Measurements from ENCODE around the gene CASP12.
"Not testable (repeated sequence)": the region's sequence is repeated elsewhere in the genome, so short reads cannot be mapped to it uniquely, and the experiment has no call there.

The CASP12 gene

DNA sequence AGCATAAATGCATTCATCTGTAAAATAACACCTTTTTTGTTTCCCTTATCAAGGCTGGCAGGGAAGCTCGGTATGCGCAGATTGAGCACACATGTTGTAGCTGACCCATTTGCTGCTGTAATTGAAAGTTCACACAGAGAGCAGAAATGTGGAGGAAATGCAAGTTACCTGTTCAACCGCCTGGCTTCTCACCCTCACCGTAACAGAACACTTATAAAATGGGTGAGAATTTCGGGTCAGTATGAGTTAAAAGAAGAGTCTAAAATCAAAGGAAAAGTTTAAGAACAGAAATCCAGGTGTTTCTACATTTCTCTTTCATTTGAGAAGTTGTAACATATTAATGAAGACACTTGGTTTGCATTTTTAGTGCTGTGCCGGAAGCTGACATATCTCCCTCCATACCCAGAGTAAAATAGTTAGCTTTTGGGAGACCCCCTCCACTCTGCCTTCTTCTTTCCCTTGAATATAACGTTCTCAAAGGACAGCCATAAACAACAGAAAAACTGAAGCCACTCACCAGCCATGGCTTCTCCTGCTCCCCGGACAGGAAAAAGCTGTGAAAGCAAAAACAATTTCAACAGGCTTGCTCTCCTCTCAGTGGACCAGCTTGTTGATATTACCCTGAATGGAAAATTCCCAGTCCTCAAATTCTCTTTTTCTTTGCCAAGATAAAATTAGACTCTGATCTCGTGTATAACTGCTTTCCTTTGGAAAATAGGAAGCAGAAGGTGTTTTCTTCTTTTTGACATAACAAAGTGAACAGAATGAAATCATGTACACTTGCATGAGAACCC is at the start of gene CASP12:
CASP12 (minus strand) TSS at position 570 of the 794 bp plus-strand sequence.
- DNase-seq (ENCODE audit: low read depth): no peak

- no peak for DNase-seq (ENCODE audit: low read depth)
These were observed 48.6 kb upstream of the CASP12 start for GRCh38 chr11:104946907-104947306.

DNA sequence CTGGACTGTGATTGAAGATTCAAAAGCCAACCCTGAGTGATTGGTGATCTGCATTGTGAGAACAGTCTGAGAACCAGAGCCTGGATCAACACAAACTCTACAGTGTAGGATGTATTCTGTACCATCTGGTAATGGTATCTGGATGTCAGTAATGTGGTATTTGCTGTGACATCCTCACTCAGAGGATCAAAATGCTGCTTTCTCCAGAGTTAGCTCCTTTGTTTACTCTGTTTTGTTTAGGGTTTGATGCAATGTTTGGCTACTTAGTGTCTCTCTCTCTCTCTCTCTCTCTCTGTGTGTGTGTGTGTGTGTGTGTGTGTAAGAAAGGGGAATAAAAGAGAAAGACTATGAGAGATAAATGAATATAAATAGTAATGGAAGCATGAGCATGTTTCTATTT is 45.8 kb upstream of the CASP12 start:
- no peak for DNase-seq (ENCODE audit: low read depth)

GRCh38 chr11:104943561-104943960 is 45.3 kb upstream of the CASP12 start:
- no peak for DNase-seq (ENCODE audit: low read depth)

DNA sequence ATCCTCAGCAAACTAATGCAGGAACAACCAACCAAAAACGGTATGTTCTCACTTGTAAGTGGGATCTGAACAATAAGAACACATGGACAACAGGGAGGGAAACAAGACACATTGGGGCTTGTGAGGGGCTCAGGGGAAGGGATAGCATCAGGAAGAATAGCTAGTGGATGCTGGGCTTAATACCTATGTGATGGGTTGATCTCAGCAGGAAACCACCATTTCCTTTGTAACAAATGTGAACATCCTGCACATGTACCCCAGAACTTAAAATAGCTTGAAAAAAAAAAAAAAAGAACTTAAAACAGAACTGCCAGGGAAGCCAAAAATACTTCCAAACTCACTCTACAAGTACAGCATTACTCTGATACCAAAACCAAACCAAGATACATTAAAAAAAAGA is 36.3 kb upstream of the CASP12 start:
- DNase-seq (ENCODE audit: low read depth): no peak

DNA sequence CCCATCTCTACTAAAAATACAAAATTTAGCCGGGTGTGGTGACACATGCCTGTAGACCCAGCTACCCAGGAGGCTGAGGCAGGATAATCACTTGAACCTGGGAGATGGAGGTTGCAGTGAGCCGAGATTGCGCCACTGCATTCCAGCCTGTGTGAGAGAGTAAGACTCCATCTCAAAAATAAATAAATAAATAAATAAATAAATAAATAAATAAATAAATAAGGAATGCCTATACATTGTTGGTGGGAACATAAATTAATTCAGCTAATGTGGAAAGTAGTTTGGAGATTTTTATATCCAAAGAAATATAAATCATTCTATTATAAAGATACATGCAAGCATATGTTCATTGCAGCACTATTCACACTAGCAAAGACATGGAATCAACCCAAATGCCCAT is 35.8 kb upstream of the CASP12 start:
- not testable (repeated sequence) for DNase-seq (ENCODE audit: low read depth)

- no peak for DNase-seq (ENCODE audit: low read depth)
These were observed 30.6 kb upstream of the CASP12 start for GRCh38 chr11:104928811-104929210.

GRCh38 chr11:104926771-104927611 is 28.7 kb upstream of the CASP12 start:
- DNase-seq (ENCODE audit: low read depth): no peak

DNA sequence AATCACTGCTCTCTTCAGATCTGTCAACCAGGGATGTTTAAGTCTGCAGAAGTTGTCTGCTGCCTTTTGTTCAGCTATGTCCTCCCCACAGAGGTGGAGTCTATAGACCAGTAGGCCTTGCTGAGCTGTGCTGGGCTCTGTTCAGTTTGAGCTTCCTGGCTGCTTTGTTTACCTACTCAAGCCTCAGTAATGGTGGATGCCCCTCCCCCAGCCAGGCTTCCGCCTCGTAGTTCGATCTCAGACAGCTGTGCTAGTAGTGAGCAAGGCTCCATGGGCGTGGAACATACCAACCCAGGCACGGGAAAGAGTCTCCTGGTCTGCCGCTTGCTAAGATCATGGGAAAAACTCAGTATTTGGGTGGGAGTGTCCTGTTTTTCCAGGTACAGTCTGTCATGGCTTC is 27.6 kb upstream of the CASP12 start:
- DNase-seq (ENCODE audit: low read depth): no peak

DNA sequence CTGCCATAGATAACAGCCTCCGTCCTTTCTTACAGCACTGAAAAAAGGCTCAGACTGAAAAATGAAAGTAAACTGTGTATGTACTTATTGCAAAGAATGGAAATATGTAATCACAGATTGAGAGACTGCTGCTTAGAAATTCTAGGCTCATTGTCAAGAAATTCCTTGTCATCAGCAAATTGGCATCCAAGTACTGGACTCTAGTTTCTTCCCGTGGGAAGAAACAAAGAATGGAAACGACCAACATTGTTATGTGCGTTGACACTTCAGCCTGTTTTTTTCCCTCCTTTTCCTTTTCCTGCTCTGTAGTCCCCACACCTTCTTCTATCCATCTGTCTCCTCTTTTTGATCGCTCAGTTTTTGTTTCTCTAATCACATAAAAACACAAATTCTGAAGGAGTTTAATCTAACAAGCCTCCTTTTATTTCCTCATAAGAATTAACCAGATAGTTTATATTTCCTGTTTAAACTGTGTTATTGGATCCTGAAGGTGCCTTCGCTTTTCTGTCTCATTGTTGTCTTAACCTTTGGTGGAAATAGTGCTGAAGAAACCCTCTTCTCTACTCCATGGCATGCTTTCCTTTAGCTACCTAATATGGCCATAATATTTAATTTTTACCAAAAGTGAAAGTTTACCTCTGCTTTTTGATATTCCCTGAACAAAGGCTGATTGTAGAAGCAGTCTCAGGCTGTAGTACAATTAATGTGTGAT is 20.0 kb upstream of the CASP12 start:
- peak; percentile 60 for DNase-seq (ENCODE audit: low read depth)

GRCh38 chr11:104917271-104918112 is 19.2 kb upstream of the CASP12 start:
- no peak for DNase-seq (ENCODE audit: low read depth)

- no peak for DNase-seq (ENCODE audit: low read depth)
These were observed 18.2 kb upstream of the CASP12 start for GRCh38 chr11:104916442-104916841.

GRCh38 chr11:104912102-104912501 is 13.8 kb upstream of the CASP12 start:
- DNase-seq (ENCODE audit: low read depth): no peak

DNA sequence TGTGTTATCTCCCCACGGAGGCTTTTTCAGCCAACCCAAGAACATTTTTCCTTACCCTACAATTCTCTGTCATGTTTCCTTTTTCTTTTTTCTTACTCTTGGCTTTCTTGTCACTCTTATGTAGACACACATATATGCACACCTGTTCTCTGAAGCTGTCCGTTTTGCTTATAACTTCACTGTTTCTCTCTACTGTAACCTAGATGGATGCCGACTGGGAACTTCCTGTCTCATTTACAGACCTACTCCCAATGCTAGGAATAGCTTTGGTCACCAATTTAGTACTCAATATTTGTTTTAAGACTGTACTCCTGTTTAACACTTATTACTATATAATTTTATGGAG is 9.9 kb upstream of the CASP12 start:
- DNase-seq (ENCODE audit: low read depth): no peak

DNA sequence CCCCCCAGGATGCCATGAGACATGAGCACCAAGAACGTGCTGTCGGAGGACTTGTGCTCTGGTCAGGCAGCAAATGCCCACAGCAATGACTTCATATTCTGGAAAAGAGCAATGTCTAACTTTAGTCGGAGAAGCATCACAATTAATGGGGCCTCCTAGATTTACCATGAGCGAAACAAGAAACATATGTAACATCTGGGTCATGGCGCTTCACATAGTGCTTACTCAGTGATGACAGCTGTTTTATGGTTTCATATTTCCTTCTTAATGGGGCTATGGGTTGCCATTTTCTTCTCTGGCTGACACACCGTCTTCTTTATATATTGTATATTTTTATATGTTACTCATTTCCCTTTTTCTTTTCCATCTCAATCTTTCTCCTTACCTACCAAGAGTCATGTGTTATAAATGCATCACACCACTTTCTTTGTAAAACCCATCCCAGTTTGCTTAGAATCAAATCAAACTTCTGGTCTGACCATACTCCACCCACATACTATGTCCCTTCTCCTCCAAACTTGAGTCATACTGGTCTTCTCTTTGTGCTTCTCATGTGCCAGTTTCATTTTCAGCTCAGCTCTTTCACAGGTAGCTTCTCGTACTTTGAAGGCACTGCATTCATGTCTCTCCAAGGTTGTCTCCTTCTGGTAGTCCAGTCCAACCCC is 9.4 kb upstream of the CASP12 start:
- DNase-seq (ENCODE audit: low read depth): no peak

GRCh38 chr11:104905271-104905670 is 7.0 kb upstream of the CASP12 start:
- no peak for DNase-seq (ENCODE audit: low read depth)

DNA sequence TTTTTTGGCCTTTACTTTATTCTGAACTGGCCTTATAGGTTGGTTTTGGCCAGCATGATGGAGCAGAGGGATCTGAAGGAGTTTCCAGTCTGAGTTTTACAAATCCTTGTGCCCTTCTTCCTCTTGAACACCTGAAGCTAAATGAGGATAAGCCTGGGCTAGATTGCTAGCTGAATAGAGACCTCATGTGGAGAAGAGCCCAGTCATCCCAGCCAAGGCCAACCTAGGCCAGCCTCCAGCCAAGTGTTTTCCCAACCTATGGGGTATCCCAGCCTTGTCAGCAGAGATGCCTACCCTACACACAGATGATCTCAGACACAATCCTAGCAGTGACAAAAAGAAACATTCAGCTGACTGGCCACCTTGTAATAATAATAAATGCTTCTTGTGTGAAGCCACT is 966 bp upstream of the CASP12 start:
- DNase-seq (ENCODE audit: low read depth): no peak

GRCh38 chr11:104898685-104899013 is 389 bp upstream of the CASP12 start:
- DNase-seq (ENCODE audit: low read depth): no peak

GRCh38 chr11:104895634-104896033 is 2.6 kb downstream of the CASP12 start:
- DNase-seq (ENCODE audit: low read depth): no peak

DNA sequence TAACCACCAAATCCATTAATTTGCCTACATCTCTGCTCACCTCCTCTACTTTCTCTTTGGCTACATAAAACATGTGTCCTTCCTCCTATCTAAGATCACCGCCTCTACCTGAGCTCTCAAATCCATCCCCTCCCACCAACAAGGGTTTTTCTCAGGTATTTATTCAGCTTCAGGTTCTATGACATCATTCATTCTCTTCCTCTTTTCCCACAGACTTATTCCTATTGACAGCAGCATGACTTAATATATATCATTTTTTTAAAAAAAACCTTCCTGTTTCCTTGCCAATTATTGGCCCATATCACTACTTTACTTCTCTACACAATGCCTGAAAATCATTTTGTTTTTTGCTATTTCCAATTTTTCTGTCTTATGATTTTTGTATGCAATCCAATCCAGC is 4.4 kb downstream of the CASP12 start:
- DNase-seq (ENCODE audit: low read depth): no peak

DNA sequence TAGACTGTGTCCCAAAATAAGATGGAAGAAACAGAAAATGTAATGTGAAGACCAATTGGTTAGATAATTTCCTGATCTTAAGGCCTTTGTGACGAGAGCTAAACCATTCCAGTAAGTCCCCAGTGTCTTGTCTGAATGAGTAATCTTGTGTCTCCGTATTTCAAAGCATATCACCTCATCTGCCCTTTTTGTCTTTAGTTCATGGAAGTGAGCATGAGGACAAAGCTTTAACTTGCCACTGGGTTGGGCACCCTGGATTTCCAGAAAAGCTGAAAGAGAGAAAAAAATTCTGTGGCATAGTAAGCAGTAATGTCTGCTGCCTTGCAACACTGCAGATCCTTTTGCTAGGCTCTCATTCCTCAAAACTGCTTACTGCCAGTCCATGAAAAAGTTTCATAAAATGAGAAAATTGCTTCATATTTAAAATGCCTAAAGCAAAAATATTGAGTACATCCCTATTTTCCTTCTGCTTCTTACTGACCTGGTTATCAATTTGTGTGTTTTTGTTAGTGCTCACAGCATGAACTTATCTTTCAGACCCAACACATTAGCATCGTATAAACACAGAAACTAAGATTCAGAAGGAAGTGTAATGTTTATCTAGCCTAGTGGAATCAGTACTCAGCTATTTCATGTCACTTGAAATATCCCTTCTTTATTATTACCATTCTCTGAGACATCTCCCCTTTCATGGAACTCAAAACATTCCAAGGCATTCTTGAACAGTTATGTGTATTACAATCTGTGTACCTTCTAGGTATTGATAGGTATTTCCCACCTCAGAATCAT is 5.3 kb downstream of the CASP12 start:
- DNase-seq (ENCODE audit: low read depth): no peak
